Hippocampal formation (tissue), 2 donors: ENCODE measurements around the gene COL4A2.

Experiments used
- DNase-seq, 2 donors: peaks; one replicate each; lab custom pipeline; 2025; lab: John Stamatoyannopoulos, UW

The COL4A2 gene

GRCh38 chr13:110339975-110340550, 33.0 kb downstream of the COL4A2 start:
- no peak for DNase-seq

- no peak for DNase-seq
Measured at GRCh38 chr13:110340812-110341444, 33.8 kb downstream of the COL4A2 start.

- DNase-seq, result no peak
Measured at GRCh38 chr13:110341445-110342244, 34.6 kb downstream of the COL4A2 start.

- DNase-seq, result no peak
Measured at GRCh38 chr13:110342474-110342873, 35.4 kb downstream of the COL4A2 start.

GRCh38 chr13:110343241-110343865, 36.3 kb downstream of the COL4A2 start:
- DNase-seq, result no peak

GRCh38 chr13:110344320-110344719, 37.2 kb downstream of the COL4A2 start:
- no peak for DNase-seq

- no peak for DNase-seq
Measured at GRCh38 chr13:110345266-110345665, 38.2 kb downstream of the COL4A2 start.

- no peak for DNase-seq
Measured at GRCh38 chr13:110345701-110346100, 38.6 kb downstream of the COL4A2 start.

- no peak for DNase-seq
Measured at GRCh38 chr13:110346661-110347067, 39.6 kb downstream of the COL4A2 start.

GRCh38 chr13:110347088-110347487, 40.0 kb downstream of the COL4A2 start:
- DNase-seq, result no peak

- DNase-seq, result no peak
Measured at GRCh38 chr13:110347535-110348308, 40.6 kb downstream of the COL4A2 start.

- no peak for DNase-seq
Measured at GRCh38 chr13:110348309-110349105, 41.4 kb downstream of the COL4A2 start.

- no peak for DNase-seq
Measured at GRCh38 chr13:110349239-110349638, 42.2 kb downstream of the COL4A2 start.

- no peak for DNase-seq
Measured at GRCh38 chr13:110350049-110350448, 43.0 kb downstream of the COL4A2 start.

GRCh38 chr13:110350509-110350908, 43.4 kb downstream of the COL4A2 start:
- no peak for DNase-seq

- no peak for DNase-seq
Measured at GRCh38 chr13:110351636-110352420, 44.7 kb downstream of the COL4A2 start.

GRCh38 chr13:110352735-110353134, 45.7 kb downstream of the COL4A2 start:
- no peak for DNase-seq

GRCh38 chr13:110353339-110353977, 46.4 kb downstream of the COL4A2 start:
- DNase-seq, result no peak

GRCh38 chr13:110354123-110354627, 47.1 kb downstream of the COL4A2 start:
- no peak for DNase-seq
